Osteoblast (primary cell): ENCODE data around the gene PROK1. TPM values are rescaled to one million over a fixed set of nuclear protein-coding genes. Genes with fewer than 3 reads are reported as not detected.

Experiments
- DNase-seq: peaks from one replicate; pipeline ENCODE4 v3.0.0; 2011; ENCODE audit warnings: low spot score, mixed read lengths; ENCODE audit not compliant: insufficient read length; ENCODE audit errors: missing footprints
- H2AFZ ChIP-seq: 2 replicates; pipeline ENCODE4 v1.6.0; 2011; ENCODE audit warnings: mild to moderate bottlenecking, low read length
- H3K27ac ChIP-seq: 2 replicates; pipeline ENCODE4 v1.5.1; 2011; ENCODE audit warnings: mild to moderate bottlenecking, low read depth, low read length, moderate library complexity
- H3K27me3 ChIP-seq: 2 replicates; pipeline ENCODE4 v1.6.0; 2012; ENCODE audit warnings: mild to moderate bottlenecking, control low read depth, inconsistent platforms, low read length, moderate library complexity; ENCODE audit not compliant: insufficient read depth
- H3K36me3 ChIP-seq: 2 replicates; pipeline ENCODE4 v1.5.1; 2011; ENCODE audit warnings: mild to moderate bottlenecking, low read length, control low read depth, moderate library complexity; ENCODE audit not compliant: insufficient read depth
- H3K4me1 ChIP-seq: 2 replicates; pipeline ENCODE4 v1.5.1; 2011; ENCODE audit warnings: mild to moderate bottlenecking, low read length, control low read depth, moderate library complexity; ENCODE audit not compliant: insufficient read depth
- H3K4me2 ChIP-seq: 2 replicates; pipeline ENCODE4 v1.6.0; 2011; ENCODE audit warnings: mild to moderate bottlenecking, low read length; ENCODE audit not compliant: insufficient read depth
- H3K4me3 ChIP-seq: fragments of 200-600 bp; sonication (generic); 3 replicates; pipeline ENCODE4 v1.5.1; 2012; ENCODE audit warnings: mild to moderate bottlenecking, low read length, inconsistent platforms; ENCODE audit not compliant: insufficient read depth
- H3K79me2 ChIP-seq: 2 replicates; pipeline ENCODE4 v1.6.0; 2012; ENCODE audit warnings: mild to moderate bottlenecking, low read length, control low read depth, inconsistent platforms; ENCODE audit not compliant: insufficient read depth
- H3K9me3 ChIP-seq: 2 replicates; pipeline ENCODE4 v1.5.1; 2011; ENCODE audit warnings: low read depth, low read length, control low read depth
- H4K20me1 ChIP-seq: 2 replicates; pipeline ENCODE4 v1.6.0; 2012; ENCODE audit warnings: mild to moderate bottlenecking, low read length, control low read depth; ENCODE audit not compliant: insufficient read depth
- CTCF ChIP-seq: IDR thresholded peaks from 2 replicates; pipeline ENCODE4 v1.5.1; 2011; ENCODE audit warnings: mild to moderate bottlenecking, low read depth, low read length, moderate library complexity; ENCODE audit errors: extremely low read depth
- total RNA-seq: library from RNA; depleted of rRNA; stranded (reverse); fragments of >200 nt; gene quantifications from 2 replicates; pipeline ENCODE4 v1.2.3, GENCODE V29; 2012

PROK1 gene
- total RNA-seq, 1 donor, result not detected

- Histone ChIP-seq H3K27ac (no peak overlapping the region), H3K79me2 (no peaks in the 10 kb centered on the region), H3K36me3 (no peaks in the 10 kb centered on the region), H2AFZ (no peak overlapping the region), H3K4me2 (no peak overlapping the region), H4K20me1 (no peaks in the 10 kb centered on the region), H3K4me3 (no peak overlapping the region), H3K4me1 (no peaks in the 10 kb centered on the region), H3K27me3 (no peaks in the 10 kb centered on the region), H3K9me3 (no peaks in the 10 kb centered on the region)
- DNase-seq, result peak; percentile 67
- TF ChIP-seq CTCF, result no peak
Observed at GRCh38 chr1:110490791-110491451, 40.0 kb downstream of the PROK1 start.

GRCh38 chr1:110492573-110492972 lies 41.6 kb downstream of the PROK1 start:
- Histone ChIP-seq H3K79me2 (no peaks in the 10 kb centered on the region), H3K4me1 (no peaks in the 10 kb centered on the region), H4K20me1 (peaks cover 3% of the 10 kb centered on the region), H3K27ac (no peak overlapping the region), H3K4me3 (no peak overlapping the region), H2AFZ (no peak overlapping the region), H3K36me3 (no peaks in the 10 kb centered on the region), H3K27me3 (no peaks in the 10 kb centered on the region), H3K9me3 (no peaks in the 10 kb centered on the region), H3K4me2 (no peak overlapping the region)
- DNase-seq, result peak; percentile 62
- TF ChIP-seq CTCF, result no peak

- Histone ChIP-seq H3K4me1 (no peaks in the 10 kb centered on the region), H3K79me2 (no peaks in the 10 kb centered on the region), H2AFZ (no peak overlapping the region), H3K4me2 (no peak overlapping the region), H3K4me3 (no peak overlapping the region), H3K27ac (no peak overlapping the region), H3K27me3 (no peaks in the 10 kb centered on the region), H4K20me1 (peaks cover 3% of the 10 kb centered on the region), H3K9me3 (no peaks in the 10 kb centered on the region), H3K36me3 (no peaks in the 10 kb centered on the region)
- TF ChIP-seq CTCF, result no peak
- DNase-seq, result no peak
Observed at GRCh38 chr1:110493059-110493699, 42.2 kb downstream of the PROK1 start.

- Histone ChIP-seq H3K27ac (no peak overlapping the region), H2AFZ (no peak overlapping the region), H3K27me3 (no peaks in the 10 kb centered on the region), H4K20me1 (peaks cover 3% of the 10 kb centered on the region), H3K4me1 (no peaks in the 10 kb centered on the region), H3K36me3 (no peaks in the 10 kb centered on the region), H3K9me3 (no peaks in the 10 kb centered on the region), H3K4me2 (no peak overlapping the region), H3K79me2 (no peaks in the 10 kb centered on the region), H3K4me3 (no peak overlapping the region)
- TF ChIP-seq CTCF, result no peak
- DNase-seq, result no peak
Observed at GRCh38 chr1:110494036-110494435, 43.1 kb downstream of the PROK1 start.
